HepG2 (cell line): Measurements from ENCODE around the gene TTYH1. TPM values are rescaled to one million over a fixed set of nuclear protein-coding genes. Genes with fewer than 3 reads are reported as not detected.

Experiments
- ATAC-seq: fragments of 200-7000 bp; cut with Tn5 transposase; 3 replicates; pipeline ENCODE4 v1.9.1; 2020; ENCODE audit warnings: mild to moderate bottlenecking, moderate library complexity
- BruUV-seq: library from RNA; stranded (reverse); fragments of 400-500 nt; replicated peaks from 2 replicates; lab custom pipeline; 2021; lab: Mats Ljungman, UMichigan
- CTCF ChIA-PET: fragments of 300-600 bp; formaldehyde crosslinking; extraction: SDS; loops from one replicate; lab custom pipeline; 2021; ENCODE audit warnings: low total read pairs, inconsistent platforms, low intra/inter-chr PET ratio; lab: Yijun Ruan, JAX
- POLR2A ChIA-PET: fragments of 350-600 bp; sonication (Branson Sonifier 250); formaldehyde crosslinking; loops from one replicate; lab custom pipeline; 2020; ENCODE audit warnings: antibody characterized with exemption, inconsistent platforms; lab: Yijun Ruan, JAX
- DNase-seq: peaks from one replicate; pipeline ENCODE4 v3.0.0-alpha.2; 2015; ENCODE audit warnings: low spot score
- FAIRE-seq: peaks from 3 replicates; lab custom pipeline; 2011; peaks lifted over from hg19 to GRCh38; lab: Jason Lieb, UNC
- H2AFZ ChIP-seq: one replicate; pipeline ENCODE4 v1.6.1; 2011; ENCODE audit warnings: low read length, inconsistent platforms
- H3K27ac ChIP-seq: fragments of 300-600 bp; 3 replicates; pipeline ENCODE4 v1.8.0; 2011; ENCODE audit warnings: mixed run types, mild to moderate bottlenecking, mixed read lengths, low read length, inconsistent platforms; ENCODE audit not compliant: insufficient read depth; ENCODE audit errors: extremely low read length
- H3K27me3 ChIP-seq, 2 experiments: fragments of 200-600 bp in 1 of 2; 2 replicates in 1 of 2; 3 replicates in 1 of 2; pipeline versions ENCODE4 v1.6.0 to v1.8.0; 2011; ENCODE audit warnings: low read length in 2 of 2, mild to moderate bottlenecking in 2 of 2, moderate library complexity in 2 of 2, inconsistent platforms in 1 of 2; ENCODE audit not compliant: insufficient read depth in 2 of 2, control insufficient read depth in 1 of 2
- H3K36me3 ChIP-seq, 2 experiments: fragments of 200-600 bp in 1 of 2; replicated peaks in 1 of 2; 2 replicates in 1 of 2; 3 replicates in 1 of 2; pipeline versions ENCODE4 v1.5.1 to v1.8.0; 2011; ENCODE audit warnings: low read length in 2 of 2, inconsistent platforms in 1 of 2; ENCODE audit not compliant: insufficient read depth in 2 of 2, control insufficient read depth in 1 of 2
- H3K4me1 ChIP-seq: 2 replicates; pipeline ENCODE4 v1.5.1; 2012; ENCODE audit warnings: low read length, inconsistent platforms; ENCODE audit not compliant: insufficient read depth
- H3K4me2 ChIP-seq: 2 replicates; pipeline ENCODE4 v1.6.0; 2011; ENCODE audit warnings: low read depth, low read length, inconsistent platforms
- H3K4me3 ChIP-seq, 3 experiments: fragments of 200-600 bp in 1 of 3; sonication (generic), shearing (Covaris generic) in 1 of 3; replicated peaks in 1 of 3; 2 replicates each; pipeline ENCODE4 v1.5.1; 2011 to 2016; ENCODE audit warnings: low read length in 3 of 3, inconsistent platforms in 2 of 3, low read depth in 2 of 3, mild to moderate bottlenecking in 2 of 3, control low read depth in 1 of 3, mixed read lengths in 1 of 3; ENCODE audit not compliant: insufficient read depth in 1 of 3
- H3K79me2 ChIP-seq: one replicate; pipeline ENCODE4 v1.6.1; 2011; ENCODE audit warnings: low read length, inconsistent platforms; ENCODE audit not compliant: insufficient read depth
- H3K9ac ChIP-seq: 2 replicates; pipeline ENCODE4 v1.6.0; 2011; ENCODE audit warnings: mild to moderate bottlenecking, low read depth, low read length, inconsistent platforms; ENCODE audit not compliant: insufficient read depth
- H3K9me3 ChIP-seq: 2 replicates; pipeline ENCODE4 v1.5.1; 2012; ENCODE audit warnings: mild to moderate bottlenecking, low read length
- H4K20me1 ChIP-seq: 2 replicates; pipeline ENCODE4 v1.6.0; 2011; ENCODE audit warnings: inconsistent platforms, mild to moderate bottlenecking, low read length, moderate library complexity; ENCODE audit not compliant: insufficient read depth
- CENPX ChIP-seq: sonication (generic); formaldehyde crosslinking; IDR thresholded peaks from 2 replicates; pipeline ENCODE4 v1.9.0; 2021; ENCODE audit warnings: mild to moderate bottlenecking, missing genetic modification reagents, moderate library complexity
- HHEX ChIP-seq: IDR thresholded peaks from 2 replicates; pipeline ENCODE4 v1.6.1; 2016; ENCODE audit warnings: control low read depth
- JARID2 ChIP-seq: sonication (generic); formaldehyde crosslinking; IDR thresholded peaks from 2 replicates; pipeline ENCODE4 v1.8.1; 2023; ENCODE audit warnings: missing genetic modification reagents, inconsistent platforms; ENCODE audit not compliant: insufficient replicate concordance
- PRMT3 ChIP-seq: sonication (generic); formaldehyde crosslinking; IDR thresholded peaks from 2 replicates; pipeline ENCODE4 v1.8.1; 2022; ENCODE audit warnings: low read depth, mild to moderate bottlenecking, moderate library complexity, missing genetic modification reagents, borderline replicate concordance
- TOE1 ChIP-seq: sonication (generic); formaldehyde crosslinking; IDR thresholded peaks from 2 replicates; pipeline ENCODE4 v1.4.0; 2020; ENCODE audit warnings: mild to moderate bottlenecking, missing genetic modification reagents
- ZBTB38 ChIP-seq: sonication (generic); formaldehyde crosslinking; IDR thresholded peaks from 2 replicates; pipeline ENCODE4 v1.5.1; 2020; ENCODE audit warnings: mild to moderate bottlenecking, missing genetic modification reagents
- ZFP62 ChIP-seq: sonication (generic); formaldehyde crosslinking; IDR thresholded peaks from 2 replicates; pipeline ENCODE4 v1.4.0; 2020; ENCODE audit warnings: missing genetic modification reagents
- ZNF10 ChIP-seq: sonication (generic); formaldehyde crosslinking; IDR thresholded peaks from 2 replicates; pipeline ENCODE4 v1.4.0; 2020; ENCODE audit warnings: mild to moderate bottlenecking, low read depth, missing genetic modification reagents, borderline replicate concordance
- ZNF678 ChIP-seq: sonication (generic); formaldehyde crosslinking; IDR thresholded peaks from 2 replicates; pipeline ENCODE4 v1.4.0; 2020; ENCODE audit warnings: mild to moderate bottlenecking, missing genetic modification reagents
- ZSCAN22 ChIP-seq: sonication (generic); formaldehyde crosslinking; IDR thresholded peaks from 2 replicates; pipeline ENCODE4 v1.4.0; 2020; ENCODE audit warnings: mild to moderate bottlenecking, missing genetic modification reagents
- WGBS: methylation state at CpG from one replicate; pipeline ENCODE4 v1.1.6; 2017; ENCODE audit warnings: low lambda C conversion rate; 5-methylcytosine and 5-hydroxymethylcytosine counted together
- in situ Hi-C: cut with HindIII; loops from 2 replicates; pipeline ENCODE4 v1.10.0; 2017; ENCODE audit warnings: low pct_unique_long_range_greater_than_20kb; ENCODE audit not compliant: extremely low pct_ligation_motif_present
- intact Hi-C: fragments of 100-400 bp; cut with micrococcal nuclease; formaldehyde crosslinking; loops from one replicate; pipeline ENCODE4 v1.10.0; 2022; ENCODE audit not compliant: unreplicated experiment
- polyA plus RNA-seq, 8 experiments: library from polyadenylated mRNA; depleted of rRNA in 3 of 8; stranded (reverse) in 7 of 8; unstranded in 1 of 8; fragments of >200 nt; fragmentation: Illumina TruSeq in 4 of 8; extraction: Trizol in 4 of 8; gene quantifications; 2 replicates each; pipeline versions ENCODE4 v1.2.1 to v1.2.3, GENCODE V29; 2011 to 2016; ENCODE audit warnings: low read depth in 4 of 8, missing spikeins in 1 of 8, mixed read lengths in 1 of 8; ENCODE audit not compliant: insufficient read depth in 1 of 8
- total RNA-seq, 5 experiments: library from RNA; depleted of rRNA; stranded (reverse); fragments of >200 nt; fragmentation: Illumina TruSeq; extraction: Trizol; gene quantifications; 2 replicates each; pipeline ENCODE4 v1.2.3, GENCODE V29; 2016; ENCODE audit warnings: low read depth in 1 of 5
- TF ChIP-seq, protein P1 (sequence below): sonication (generic); formaldehyde crosslinking; IDR thresholded peaks from 2 replicates; pipeline ENCODE4 v1.8.0; 2022; ENCODE audit warnings: low read depth, missing genetic modification reagents
- TF ChIP-seq, protein P2 (sequence below): sonication (generic); formaldehyde crosslinking; IDR thresholded peaks from 2 replicates; pipeline ENCODE4 v1.5.0; 2020; ENCODE audit warnings: missing genetic modification reagents
- TF ChIP-seq, protein P3 (sequence below): sonication (generic); formaldehyde crosslinking; conservative IDR thresholded peaks from 2 replicates; pipeline ENCODE4 v1.4.0; 2020; ENCODE audit warnings: missing genetic modification reagents

Gene TTYH1
- total and polyA plus RNA-seq, 2 of the 13 experiments (the other 11 are each of a cell fraction or from before 2014, with no cell fraction given) = 6.9 to 19.9 TPM

DNA sequence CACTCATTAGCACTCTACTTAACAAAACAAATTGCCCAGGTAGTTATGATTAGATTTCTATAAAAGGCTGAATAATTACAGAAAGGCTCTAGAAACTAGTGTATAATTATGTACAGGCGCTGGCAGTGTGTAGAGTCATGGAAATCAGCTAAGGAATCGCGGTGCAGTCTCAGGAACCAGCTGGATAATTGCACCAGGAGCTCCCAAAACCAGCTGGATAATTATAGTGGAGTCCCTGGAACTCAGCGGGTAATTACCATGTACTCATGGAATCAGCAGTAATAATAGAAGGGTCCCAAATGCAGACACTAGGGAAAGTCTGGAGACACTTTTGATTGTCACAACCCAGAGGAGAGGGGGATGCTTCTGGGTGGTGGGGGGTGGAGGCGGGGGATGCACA lies 23.2 kb upstream of the TTYH1 start:
- FAIRE-seq (no peak), DNase-seq (no peak), ATAC-seq (no peak)
- no TSS peak for BruUV-seq
- Histone ChIP-seq H4K20me1 (no peaks in the 10 kb centered on the region), H3K4me2 (no peak overlapping the region), H3K9me3 (no peaks in the 10 kb centered on the region), H3K27ac (no peak overlapping the region), H2AFZ (no peak overlapping the region), H3K9ac (no peak overlapping the region), H3K36me3 (no peaks in the 10 kb centered on the region), H3K79me2 (no peaks in the 10 kb centered on the region), H3K4me3 (no peak overlapping the region), H3K27me3 (peaks cover 0 to 18% of the 10 kb centered on the region in 2 experiments; a peak in 4 of 5 replicates), H3K4me1 (peaks cover 13% of the 10 kb centered on the region)
- ChIA-PET POLR2A (interaction anchor here (1.3 to 1.8 kb wide), 2 partner anchors 27 to 28 kb away, joined by 4 to 6 read pairs; partner anchors contain the start of gene LAIR1), CTCF (interaction anchor here (0.7 kb wide), 1 partner anchor 48 kb away, joined by 3 read pairs; no protein-coding TSS in a partner anchor)
- in situ Hi-C loops = no loop called here
- TF ChIP-seq ZFP62 (no peak), ZNF10 (CRISPR knock-in tag) (no peak), CENPX (CRISPR knock-in tag) (no peak), ZBTB38 (no peak), ZNF678 (no peak), PRMT3 (CRISPR knock-in tag) (no peak), JARID2 (no peak), TOE1 (CRISPR knock-in tag) (no peak), HHEX (no peak), ZSCAN22 (CRISPR knock-in tag) (no peak)
- TF ChIP-seq, protein P1, sequence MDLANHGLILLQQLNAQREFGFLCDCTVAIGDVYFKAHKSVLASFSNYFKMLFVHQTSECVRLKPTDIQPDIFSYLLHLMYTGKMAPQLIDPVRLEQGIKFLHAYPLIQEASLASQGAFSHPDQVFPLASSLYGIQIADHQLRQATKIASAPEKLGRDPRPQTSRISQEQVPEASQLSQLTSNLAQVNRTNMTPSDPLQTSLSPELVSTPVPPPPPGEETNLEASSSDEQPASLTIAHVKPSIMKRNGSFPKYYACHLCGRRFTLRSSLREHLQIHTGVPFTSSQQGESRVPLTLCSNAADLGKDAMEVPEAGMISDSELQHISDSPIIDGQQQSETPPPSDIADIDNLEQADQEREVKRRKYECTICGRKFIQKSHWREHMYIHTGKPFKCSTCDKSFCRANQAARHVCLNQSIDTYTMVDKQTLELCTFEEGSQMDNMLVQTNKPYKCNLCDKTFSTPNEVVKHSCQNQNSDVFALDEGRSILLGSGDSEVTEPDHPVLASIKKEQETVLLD = no peak
- TF ChIP-seq, protein P2, sequence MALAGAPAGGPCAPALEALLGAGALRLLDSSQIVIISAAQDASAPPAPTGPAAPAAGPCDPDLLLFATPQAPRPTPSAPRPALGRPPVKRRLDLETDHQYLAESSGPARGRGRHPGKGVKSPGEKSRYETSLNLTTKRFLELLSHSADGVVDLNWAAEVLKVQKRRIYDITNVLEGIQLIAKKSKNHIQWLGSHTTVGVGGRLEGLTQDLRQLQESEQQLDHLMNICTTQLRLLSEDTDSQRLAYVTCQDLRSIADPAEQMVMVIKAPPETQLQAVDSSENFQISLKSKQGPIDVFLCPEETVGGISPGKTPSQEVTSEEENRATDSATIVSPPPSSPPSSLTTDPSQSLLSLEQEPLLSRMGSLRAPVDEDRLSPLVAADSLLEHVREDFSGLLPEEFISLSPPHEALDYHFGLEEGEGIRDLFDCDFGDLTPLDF (CRISPR knock-in tag) = no peak
- TF ChIP-seq, protein P3, sequence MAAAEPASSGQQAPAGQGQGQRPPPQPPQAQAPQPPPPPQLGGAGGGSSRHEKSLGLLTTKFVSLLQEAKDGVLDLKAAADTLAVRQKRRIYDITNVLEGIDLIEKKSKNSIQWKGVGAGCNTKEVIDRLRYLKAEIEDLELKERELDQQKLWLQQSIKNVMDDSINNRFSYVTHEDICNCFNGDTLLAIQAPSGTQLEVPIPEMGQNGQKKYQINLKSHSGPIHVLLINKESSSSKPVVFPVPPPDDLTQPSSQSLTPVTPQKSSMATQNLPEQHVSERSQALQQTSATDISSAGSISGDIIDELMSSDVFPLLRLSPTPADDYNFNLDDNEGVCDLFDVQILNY (CRISPR knock-in tag) = no peak
- intact Hi-C loops = loop anchor here (5.0 kb wide), 1 partner anchor 40 kb away; no protein-coding TSS in a partner anchor
- 35% methylated on average over 5 of the region's 5 CpGs for WGBS
